Measurements from ENCODE around the gene AOPEP. TPM values are rescaled to one million over a fixed set of nuclear protein-coding genes. Genes with fewer than 3 reads are reported as not detected.

AOPEP gene
- total and polyA plus RNA-seq, 2 donors (not counting 1 experiment from before 2014, with no cell fraction given), result 66.1 to 94.1 TPM

DNA sequence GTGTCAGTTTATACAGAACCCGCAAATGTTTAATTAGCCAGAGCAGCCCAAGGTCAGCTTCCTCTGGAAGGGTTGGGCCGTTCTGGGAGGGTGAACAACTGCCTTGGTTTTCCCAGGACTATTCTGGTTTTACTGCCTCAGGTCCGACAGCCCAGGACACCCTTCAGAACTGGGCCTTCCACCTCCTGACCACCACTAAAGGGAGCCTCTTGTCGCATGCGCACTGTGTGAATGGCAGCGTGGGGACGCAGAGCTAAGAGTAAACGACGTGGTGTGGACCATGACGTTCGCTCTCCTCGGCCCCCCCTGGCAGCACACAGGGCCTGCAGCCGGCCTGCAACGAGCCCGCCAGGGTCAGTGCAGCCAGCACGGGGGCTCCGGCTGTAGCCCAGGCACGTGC lies 376.1 kb downstream of the AOPEP start:
- Histone ChIP-seq H3K4me1 (ENCODE audit: control insufficient read depth, extremely low read depth, insufficient read depth, low read length) (peaks cover 2% of the 10 kb centered on the region), H3K9ac (ENCODE audit: insufficient read depth, low read length) (no peak overlapping the region), H2AFZ (ENCODE audit: low read length) (no peak overlapping the region), H3K4me2 (ENCODE audit: extremely low read depth, insufficient read depth, low read length) (no peak overlapping the region), H3K27me3 (ENCODE audit: control insufficient read depth, insufficient read depth, low read length) (no peaks in the 10 kb centered on the region), H4K20me1 (ENCODE audit: control insufficient read depth, extremely low read depth, insufficient read depth, low read length) (no peaks in the 10 kb centered on the region), H3K9me3 (ENCODE audit: control insufficient read depth, insufficient read depth, low read depth, low read length) (no peaks in the 10 kb centered on the region), H3K27ac (ENCODE audit: insufficient read depth, low read length) (no peak overlapping the region), H3K36me3 (ENCODE audit: control insufficient read depth, insufficient read depth, low read length) (peaks cover 2% of the 10 kb centered on the region), H3K4me3 (replicated peaks in 1 of 4; ENCODE audit: control extremely low read depth in 1 of 4, insufficient read depth in 1 of 4, low read depth in 3 of 4, low read length in 4 of 4) (no peak overlapping the region), H3K79me2 (ENCODE audit: control insufficient read depth, insufficient read depth, low read length) (no peaks in the 10 kb centered on the region)
- no peak for TF ChIP-seq CTCF (conservative IDR thresholded peaks at IDR 0.05 in 1 of 2, IDR thresholded peaks at IDR 0.05 in 1 of 2; ENCODE audit: low read depth in 1 of 2, low read length in 2 of 2)
- no peak for TF ChIP-seq EZH2 (IDR thresholded peaks at IDR 0.05; ENCODE audit: low read length, missing control alignments)
- DNase-seq (ENCODE audit: low read depth in 2 of 2), result no peak

DNA sequence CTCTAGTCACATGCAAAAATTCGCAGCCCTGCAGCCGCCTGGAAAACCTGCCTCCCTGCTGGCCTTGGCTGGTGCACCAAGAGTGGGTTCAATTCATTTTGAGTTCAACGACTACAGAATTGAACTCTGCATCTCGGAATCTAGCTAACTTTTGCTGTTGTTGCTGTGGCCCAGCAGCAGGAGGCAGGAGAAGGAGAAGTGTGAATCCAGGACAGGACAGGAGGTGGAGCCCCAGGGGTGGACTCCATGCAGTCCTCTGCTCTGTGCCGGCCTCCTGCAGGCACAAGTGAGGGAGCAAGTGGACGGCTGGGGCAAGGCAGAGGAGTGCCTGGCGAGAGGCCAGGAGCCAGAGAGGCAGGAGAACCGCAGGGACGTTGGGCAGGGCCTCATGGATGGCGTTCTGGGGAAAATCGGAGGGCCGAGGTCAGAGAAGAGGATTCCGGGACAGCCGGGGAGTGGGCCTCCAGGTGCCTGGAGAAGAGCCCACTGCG lies 376.8 kb downstream of the AOPEP start:
- H3K9ac ChIP-seq (ENCODE audit: insufficient read depth, low read length), result no peak overlapping the region
- peak in 1 of 2 donors; percentile 33 for DNase-seq (ENCODE audit: low read depth in 2 of 2)
- no peaks in the 10 kb centered on the region for H3K79me2 ChIP-seq (ENCODE audit: control insufficient read depth, insufficient read depth, low read length)
- no peak overlapping the region for H3K4me3 ChIP-seq (replicated peaks in 1 of 4; ENCODE audit: control extremely low read depth in 1 of 4, insufficient read depth in 1 of 4, low read depth in 3 of 4, low read length in 4 of 4)
- no peak overlapping the region for H3K27ac ChIP-seq (ENCODE audit: insufficient read depth, low read length)
- no peak overlapping the region for H3K4me2 ChIP-seq (ENCODE audit: extremely low read depth, insufficient read depth, low read length)
- peaks cover 2% of the 10 kb centered on the region for H3K4me1 ChIP-seq (ENCODE audit: control insufficient read depth, extremely low read depth, insufficient read depth, low read length)
- no peaks in the 10 kb centered on the region for H3K9me3 ChIP-seq (ENCODE audit: control insufficient read depth, insufficient read depth, low read depth, low read length)
- no peak overlapping the region for H2AFZ ChIP-seq (ENCODE audit: low read length)
- no peak for TF ChIP-seq EZH2 (IDR thresholded peaks at IDR 0.05; ENCODE audit: low read length, missing control alignments)
- TF ChIP-seq CTCF (conservative IDR thresholded peaks at IDR 0.05 in 1 of 2, IDR thresholded peaks at IDR 0.05 in 1 of 2; ENCODE audit: low read depth in 1 of 2, low read length in 2 of 2), result peak in 1 of 2 donors; percentile 30
- H3K27me3 ChIP-seq (ENCODE audit: control insufficient read depth, insufficient read depth, low read length), result no peaks in the 10 kb centered on the region
- H3K36me3 ChIP-seq (ENCODE audit: control insufficient read depth, insufficient read depth, low read length), result peaks cover 2% of the 10 kb centered on the region
- no peaks in the 10 kb centered on the region for H4K20me1 ChIP-seq (ENCODE audit: control insufficient read depth, extremely low read depth, insufficient read depth, low read length)

DNA sequence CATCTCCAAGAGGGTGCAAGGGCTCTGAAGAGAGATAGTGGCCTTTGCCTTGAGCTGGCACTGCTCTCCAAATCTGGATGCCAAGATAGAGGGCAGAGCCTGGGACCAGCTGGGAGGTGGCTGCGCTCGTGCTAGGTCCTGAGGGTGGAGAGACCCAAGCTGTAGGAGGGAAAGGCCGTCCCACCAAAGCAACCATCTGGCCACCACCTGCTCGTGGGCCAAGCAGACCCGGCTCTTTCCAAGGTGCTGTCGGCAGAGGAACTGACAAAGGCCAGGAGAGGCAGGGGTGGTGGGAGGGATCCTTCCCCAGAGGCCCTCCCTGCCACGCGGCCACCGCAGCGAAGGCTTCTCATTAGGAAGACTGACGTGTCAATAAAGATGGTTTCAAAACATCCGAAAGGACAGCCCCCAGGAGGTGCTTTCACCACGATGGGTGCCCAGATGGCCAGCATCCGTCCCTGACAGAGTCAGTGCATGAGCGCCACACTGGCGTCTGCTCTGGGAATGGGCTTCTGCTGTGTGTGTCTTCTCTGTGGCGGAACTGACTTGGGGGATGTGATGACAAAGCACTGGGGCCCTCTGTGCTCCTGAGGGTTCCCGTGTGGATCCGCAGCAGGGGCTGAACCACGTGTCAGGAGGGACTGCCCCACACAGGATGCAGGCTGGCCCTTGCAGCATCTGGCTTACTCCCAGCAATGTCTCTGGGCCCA lies 377.5 kb downstream of the AOPEP start:
- no peak overlapping the region for H3K4me2 ChIP-seq (ENCODE audit: extremely low read depth, insufficient read depth, low read length)
- no peak for DNase-seq (ENCODE audit: low read depth in 2 of 2)

More for the DNA sequence above, 377.5 kb downstream of the AOPEP start:
- H3K4me3 ChIP-seq (replicated peaks in 1 of 4; ENCODE audit: control extremely low read depth in 1 of 4, insufficient read depth in 1 of 4, low read depth in 3 of 4, low read length in 4 of 4), result no peak overlapping the region
- no peak overlapping the region for H3K27ac ChIP-seq (ENCODE audit: insufficient read depth, low read length)
- H3K79me2 ChIP-seq (ENCODE audit: control insufficient read depth, insufficient read depth, low read length), result no peaks in the 10 kb centered on the region
- no peaks in the 10 kb centered on the region for H4K20me1 ChIP-seq (ENCODE audit: control insufficient read depth, extremely low read depth, insufficient read depth, low read length)
- no peaks in the 10 kb centered on the region for H3K27me3 ChIP-seq (ENCODE audit: control insufficient read depth, insufficient read depth, low read length)
- peaks cover 2% of the 10 kb centered on the region for H3K36me3 ChIP-seq (ENCODE audit: control insufficient read depth, insufficient read depth, low read length)
- H3K9ac ChIP-seq (ENCODE audit: insufficient read depth, low read length), result no peak overlapping the region
- TF ChIP-seq EZH2 (IDR thresholded peaks at IDR 0.05; ENCODE audit: low read length, missing control alignments) (no peak), CTCF (conservative IDR thresholded peaks at IDR 0.05 in 1 of 2, IDR thresholded peaks at IDR 0.05 in 1 of 2; ENCODE audit: low read depth in 1 of 2, low read length in 2 of 2) (no peak)
- H3K9me3 ChIP-seq (ENCODE audit: control insufficient read depth, insufficient read depth, low read depth, low read length), result no peaks in the 10 kb centered on the region
- H3K4me1 ChIP-seq (ENCODE audit: control insufficient read depth, extremely low read depth, insufficient read depth, low read length), result peaks cover 2% of the 10 kb centered on the region
- H2AFZ ChIP-seq (ENCODE audit: low read length), result no peak overlapping the region
